Measurements from ENCODE around the gene UMOD.

Gene UMOD

DNA sequence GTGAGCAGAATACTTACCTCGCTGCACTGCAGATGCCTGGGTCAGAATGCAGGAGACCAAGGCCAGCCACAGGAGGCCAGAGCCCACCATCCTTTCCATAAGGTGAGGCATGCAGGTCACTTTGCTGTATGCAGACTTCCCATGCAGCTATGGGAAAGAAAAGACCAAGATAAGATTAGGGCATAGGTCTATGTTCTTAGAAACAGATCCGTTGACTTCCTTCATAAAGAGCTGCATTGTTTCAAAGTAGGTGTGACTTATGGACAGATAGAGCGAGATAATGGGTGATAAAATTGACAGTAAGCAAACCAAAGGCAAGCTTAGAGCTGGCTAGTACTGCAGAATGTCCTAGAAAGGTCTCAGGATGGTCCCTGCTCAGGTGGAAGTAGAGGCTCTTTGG is 26.2 kb downstream of the UMOD start:
- H2BK120ac ChIP-seq (ENCODE audit: insufficient read depth, low read length, poor library complexity): no peak overlapping the region
- H3K36me3 ChIP-seq (ENCODE audit: control insufficient read depth in 1 of 2, insufficient read depth in 2 of 2, low read length in 2 of 2): no peaks in the 10 kb centered on the region
- H2AK5ac ChIP-seq (ENCODE audit: low read length): no peak overlapping the region
- no peak overlapping the region for H2BK5ac ChIP-seq (ENCODE audit: low read depth, low read length, poor library complexity)
- no peaks in the 10 kb centered on the region for H3K79me2 ChIP-seq (ENCODE audit: control insufficient read depth, insufficient read depth, low read length, poor library complexity)
- no peak overlapping the region for H3K27ac ChIP-seq (ENCODE audit: low read depth, low read length)
- H3K9ac ChIP-seq (ENCODE audit: low read length): no peak overlapping the region
- no CpG with 5 or more reads among the region's 3 CpGs for WGBS (ENCODE audit: extremely low coverage, insufficient coverage, insufficient read length)
- no peaks in the 10 kb centered on the region for H3K27me3 ChIP-seq (ENCODE audit: insufficient read depth, low read length)
- no peak overlapping the region for H3K23ac ChIP-seq (ENCODE audit: low read length)
- no peak overlapping the region for H4K12ac ChIP-seq (ENCODE audit: low read depth, low read length)
- no peak overlapping the region for H2BK12ac ChIP-seq (ENCODE audit: low read length)
- no peak overlapping the region for H3K18ac ChIP-seq (ENCODE audit: low read length)
- no peak for DNase-seq
- no peak overlapping the region for H3K4ac ChIP-seq (ENCODE audit: low read depth, low read length)
- H3K4me3 ChIP-seq (ENCODE audit: low read depth, low read length): no peak overlapping the region
- H3K79me1 ChIP-seq (ENCODE audit: low read length): no peaks in the 10 kb centered on the region
- no peak overlapping the region for H3K4me2 ChIP-seq (ENCODE audit: low read length)
- H2AFZ ChIP-seq (ENCODE audit: insufficient read depth, low read length, poor library complexity): no peak overlapping the region
- H3K4me1 ChIP-seq (ENCODE audit: control insufficient read depth in 1 of 2, insufficient read depth in 2 of 2, low read length in 2 of 2): no peaks in the 10 kb centered on the region
- no peak overlapping the region for H3K14ac ChIP-seq (ENCODE audit: low read length)
- H3K9me3 ChIP-seq (ENCODE audit: insufficient read depth, low read depth, low read length): no peaks in the 10 kb centered on the region
- H4K91ac ChIP-seq (ENCODE audit: low read depth, low read length): no peak overlapping the region
- H4K8ac ChIP-seq (ENCODE audit: low read depth, low read length): no peak overlapping the region

DNA sequence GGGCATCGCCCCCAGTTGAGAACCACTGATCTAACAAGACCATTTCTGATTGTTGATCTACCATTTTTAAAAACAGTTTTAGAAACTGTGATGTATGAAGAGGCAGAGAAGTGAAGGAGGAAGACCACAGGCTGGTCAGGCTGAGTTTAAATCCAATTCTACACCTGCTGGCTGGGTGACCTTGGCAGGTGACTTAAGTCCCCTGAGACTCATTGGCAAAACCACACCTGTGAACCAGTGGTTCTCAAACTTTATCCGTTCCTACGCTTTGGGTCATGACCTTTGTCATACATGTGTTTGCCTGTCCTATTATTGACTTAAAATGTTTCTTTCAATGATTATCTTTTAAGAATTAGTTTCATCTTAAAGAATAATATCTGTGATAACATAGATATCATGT is 27.5 kb downstream of the UMOD start:
- no peak overlapping the region for H3K4me2 ChIP-seq (ENCODE audit: low read length)
- H3K18ac ChIP-seq (ENCODE audit: low read length): no peak overlapping the region
- no peak overlapping the region for H2AFZ ChIP-seq (ENCODE audit: insufficient read depth, low read length, poor library complexity)
- H3K79me1 ChIP-seq (ENCODE audit: low read length): no peaks in the 10 kb centered on the region
- no peak for DNase-seq
- no peak overlapping the region for H4K8ac ChIP-seq (ENCODE audit: low read depth, low read length)
- no peak overlapping the region for H2AK5ac ChIP-seq (ENCODE audit: low read length)
- H3K9me3 ChIP-seq (ENCODE audit: insufficient read depth, low read depth, low read length): no peaks in the 10 kb centered on the region
- no peak overlapping the region for H2BK120ac ChIP-seq (ENCODE audit: insufficient read depth, low read length, poor library complexity)
- no peaks in the 10 kb centered on the region for H3K4me1 ChIP-seq (ENCODE audit: control insufficient read depth in 1 of 2, insufficient read depth in 2 of 2, low read length in 2 of 2)
- no peak overlapping the region for H3K14ac ChIP-seq (ENCODE audit: low read length)
- WGBS (ENCODE audit: extremely low coverage, insufficient coverage, insufficient read length): no CpG with 5 or more reads among the region's 3 CpGs
- H4K12ac ChIP-seq (ENCODE audit: low read depth, low read length): no peak overlapping the region
- H3K27ac ChIP-seq (ENCODE audit: low read depth, low read length): no peak overlapping the region
- no peak overlapping the region for H3K4me3 ChIP-seq (ENCODE audit: low read depth, low read length)
- no peak overlapping the region for H2BK12ac ChIP-seq (ENCODE audit: low read length)
- H2BK5ac ChIP-seq (ENCODE audit: low read depth, low read length, poor library complexity): no peak overlapping the region
- no peaks in the 10 kb centered on the region for H3K36me3 ChIP-seq (ENCODE audit: control insufficient read depth in 1 of 2, insufficient read depth in 2 of 2, low read length in 2 of 2)
- no peak overlapping the region for H3K4ac ChIP-seq (ENCODE audit: low read depth, low read length)
- H3K27me3 ChIP-seq (ENCODE audit: insufficient read depth, low read length): no peaks in the 10 kb centered on the region
- H4K91ac ChIP-seq (ENCODE audit: low read depth, low read length): no peak overlapping the region
- no peaks in the 10 kb centered on the region for H3K79me2 ChIP-seq (ENCODE audit: control insufficient read depth, insufficient read depth, low read length, poor library complexity)
- H3K23ac ChIP-seq (ENCODE audit: low read length): no peak overlapping the region
- no peak overlapping the region for H3K9ac ChIP-seq (ENCODE audit: low read length)

DNA sequence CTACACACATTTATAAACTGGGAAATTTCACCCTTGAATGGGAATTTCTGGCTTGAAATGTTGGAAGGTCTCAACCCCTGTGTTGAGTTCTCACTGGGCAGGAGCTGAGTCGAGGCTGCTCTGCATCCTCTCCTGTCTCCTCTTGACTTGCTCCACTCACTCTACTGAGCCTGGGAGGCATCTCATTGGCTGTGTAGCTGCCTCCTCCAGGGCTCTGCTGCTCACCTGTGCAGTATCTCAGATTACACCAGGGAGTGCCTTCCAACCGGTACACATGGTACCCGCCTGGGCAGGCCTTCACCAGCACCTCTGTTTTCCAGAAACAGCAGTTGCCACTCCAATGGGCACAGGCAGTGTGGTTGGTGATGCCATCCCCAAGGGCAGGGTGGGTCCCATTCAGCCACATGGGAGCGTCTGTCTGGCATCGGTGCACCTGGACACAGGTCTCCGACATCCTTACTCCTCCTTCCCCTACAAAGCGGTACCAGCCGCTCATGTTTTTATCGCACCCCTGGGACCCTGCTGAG is 28.9 kb downstream of the UMOD start:
- Histone ChIP-seq H3K18ac (ENCODE audit: low read length) (no peak overlapping the region), H3K9ac (ENCODE audit: low read length) (no peak overlapping the region), H3K9me3 (ENCODE audit: insufficient read depth, low read depth, low read length) (peaks cover 1% of the 10 kb centered on the region), H3K4me1 (ENCODE audit: control insufficient read depth in 1 of 2, insufficient read depth in 2 of 2, low read length in 2 of 2) (no peaks in the 10 kb centered on the region), H3K4ac (ENCODE audit: low read depth, low read length) (no peak overlapping the region), H4K91ac (ENCODE audit: low read depth, low read length) (no peak overlapping the region), H3K4me3 (ENCODE audit: low read depth, low read length) (no peak overlapping the region), H3K14ac (ENCODE audit: low read length) (no peak overlapping the region), H2AK5ac (ENCODE audit: low read length) (no peak overlapping the region), H2BK5ac (ENCODE audit: low read depth, low read length, poor library complexity) (no peak overlapping the region), H2BK120ac (ENCODE audit: insufficient read depth, low read length, poor library complexity) (no peak overlapping the region), H3K27ac (ENCODE audit: low read depth, low read length) (no peak overlapping the region), H3K27me3 (ENCODE audit: insufficient read depth, low read length) (no peaks in the 10 kb centered on the region), H3K79me2 (ENCODE audit: control insufficient read depth, insufficient read depth, low read length, poor library complexity) (no peaks in the 10 kb centered on the region), H4K12ac (ENCODE audit: low read depth, low read length) (no peak overlapping the region), H3K79me1 (ENCODE audit: low read length) (no peaks in the 10 kb centered on the region), H3K36me3 (ENCODE audit: control insufficient read depth in 1 of 2, insufficient read depth in 2 of 2, low read length in 2 of 2) (no peaks in the 10 kb centered on the region), H2AFZ (ENCODE audit: insufficient read depth, low read length, poor library complexity) (no peak overlapping the region), H4K8ac (ENCODE audit: low read depth, low read length) (no peak overlapping the region), H3K23ac (ENCODE audit: low read length) (no peak overlapping the region), H3K4me2 (ENCODE audit: low read length) (no peak overlapping the region), H2BK12ac (ENCODE audit: low read length) (no peak overlapping the region)
- no peak for DNase-seq
- no CpG with 5 or more reads among the region's 9 CpGs for WGBS (ENCODE audit: extremely low coverage, insufficient coverage, insufficient read length)

DNA sequence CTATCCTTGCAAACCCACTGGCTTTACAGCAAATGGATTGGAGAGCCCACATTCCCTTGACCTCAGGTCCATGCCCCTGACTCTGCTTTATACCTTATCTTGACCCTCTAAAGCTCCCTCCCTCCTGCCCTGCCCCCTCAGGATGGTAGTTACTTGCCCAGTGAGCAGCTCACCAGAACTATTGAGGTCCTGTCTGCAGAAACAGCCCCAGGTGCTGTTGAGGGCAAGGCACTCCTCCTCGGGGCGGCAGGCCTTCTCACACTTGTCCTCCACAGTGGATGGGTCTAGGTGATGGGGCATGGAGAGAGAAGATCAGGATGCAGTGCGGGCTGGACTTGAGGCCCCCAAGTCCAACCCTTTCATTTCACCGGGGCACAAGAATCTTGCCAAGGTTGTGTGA is 29.8 kb downstream of the UMOD start:
- no peaks in the 10 kb centered on the region for H3K36me3 ChIP-seq (ENCODE audit: control insufficient read depth in 1 of 2, insufficient read depth in 2 of 2, low read length in 2 of 2)
- H3K27me3 ChIP-seq (ENCODE audit: insufficient read depth, low read length): no peaks in the 10 kb centered on the region
- H3K79me2 ChIP-seq (ENCODE audit: control insufficient read depth, insufficient read depth, low read length, poor library complexity): no peaks in the 10 kb centered on the region
- no peak overlapping the region for H3K14ac ChIP-seq (ENCODE audit: low read length)
- no peaks in the 10 kb centered on the region for H3K4me1 ChIP-seq (ENCODE audit: control insufficient read depth in 1 of 2, insufficient read depth in 2 of 2, low read length in 2 of 2)
- WGBS (ENCODE audit: extremely low coverage, insufficient coverage, insufficient read length): no CpG with 5 or more reads among the region's 4 CpGs
- no peak overlapping the region for H3K4ac ChIP-seq (ENCODE audit: low read depth, low read length)
- no peak overlapping the region for H3K18ac ChIP-seq (ENCODE audit: low read length)
- H4K91ac ChIP-seq (ENCODE audit: low read depth, low read length): no peak overlapping the region
- H2AK5ac ChIP-seq (ENCODE audit: low read length): no peak overlapping the region
- peaks cover 1% of the 10 kb centered on the region for H3K9me3 ChIP-seq (ENCODE audit: insufficient read depth, low read depth, low read length)
- no peak overlapping the region for H4K8ac ChIP-seq (ENCODE audit: low read depth, low read length)
- H3K9ac ChIP-seq (ENCODE audit: low read length): no peak overlapping the region
- H2BK120ac ChIP-seq (ENCODE audit: insufficient read depth, low read length, poor library complexity): no peak overlapping the region
- H2AFZ ChIP-seq (ENCODE audit: insufficient read depth, low read length, poor library complexity): no peak overlapping the region
- DNase-seq: no peak
- no peak overlapping the region for H3K23ac ChIP-seq (ENCODE audit: low read length)
- no peak overlapping the region for H3K27ac ChIP-seq (ENCODE audit: low read depth, low read length)
- H3K79me1 ChIP-seq (ENCODE audit: low read length): no peaks in the 10 kb centered on the region
- no peak overlapping the region for H3K4me2 ChIP-seq (ENCODE audit: low read length)
- H3K4me3 ChIP-seq (ENCODE audit: low read depth, low read length): no peak overlapping the region
- no peak overlapping the region for H4K12ac ChIP-seq (ENCODE audit: low read depth, low read length)
- H2BK5ac ChIP-seq (ENCODE audit: low read depth, low read length, poor library complexity): no peak overlapping the region
- H2BK12ac ChIP-seq (ENCODE audit: low read length): no peak overlapping the region

All from trophoblast cell (in vitro differentiated cells and primary cell).